ENCODE results near the gene RGS14. TPM values are rescaled to one million over a fixed set of nuclear protein-coding genes. Genes with fewer than 3 reads are reported as not detected.

The RGS14 gene
- total RNA-seq, 4 donors from 2014 or later, result 19.4 to 41.0 (median 23.3) TPM

GRCh38 chr5:177385720-177386119 is 28.0 kb downstream of the RGS14 start:
- DNase-seq, result no peak
- H3K27ac ChIP-seq, result no peak overlapping the region

GRCh38 chr5:177386542-177386941 is 28.8 kb downstream of the RGS14 start:
- no peak for TF ChIP-seq CTCF (IDR thresholded peaks at IDR 0.05)
- no peak for TF ChIP-seq POLR2A (IDR thresholded peaks at IDR 0.05)
- no peak overlapping the region for H3K27ac ChIP-seq
- H3K36me3 ChIP-seq, result no peaks in the 10 kb centered on the region
- H3K27me3 ChIP-seq, result no peaks in the 10 kb centered on the region
- H3K9me3 ChIP-seq, result no peaks in the 10 kb centered on the region
- no peak overlapping the region for H3K4me3 ChIP-seq
- DNase-seq, result no peak
- H3K4me1 ChIP-seq, result peaks cover 0 to 29% (median 21%) of the 10 kb centered on the region in 4 donors

More at GRCh38 chr5:177385720-177386119, 28.0 kb downstream of the RGS14 start:
- Histone ChIP-seq H3K4me3 (no peak overlapping the region), H3K36me3 (no peaks in the 10 kb centered on the region), H3K4me1 (peaks cover 0 to 28% (median 19%) of the 10 kb centered on the region in 4 donors), H3K9me3 (no peaks in the 10 kb centered on the region), H3K27me3 (no peaks in the 10 kb centered on the region)
- TF ChIP-seq CTCF (IDR thresholded peaks at IDR 0.05) (no peak), POLR2A (IDR thresholded peaks at IDR 0.05) (no peak)

GRCh38 chr5:177387405-177387804 is 29.7 kb downstream of the RGS14 start:
- TF ChIP-seq POLR2A (IDR thresholded peaks at IDR 0.05) (no peak), CTCF (IDR thresholded peaks at IDR 0.05) (no peak)
- no peaks in the 10 kb centered on the region for H3K9me3 ChIP-seq
- DNase-seq, result no peak

GRCh38 chr5:177388521-177389052 is 30.9 kb downstream of the RGS14 start:
- H3K27me3 ChIP-seq, result no peaks in the 10 kb centered on the region
- H3K9me3 ChIP-seq, result no peaks in the 10 kb centered on the region
- H3K36me3 ChIP-seq, result no peaks in the 10 kb centered on the region
- peaks cover 0 to 29% (median 21%) of the 10 kb centered on the region in 4 donors for H3K4me1 ChIP-seq
- TF ChIP-seq CTCF (IDR thresholded peaks at IDR 0.05) (no peak), POLR2A (IDR thresholded peaks at IDR 0.05) (no peak)
- H3K27ac ChIP-seq, result peak overlapping the region; percentile 32 to 74 (median 54)
- no peak overlapping the region for H3K4me3 ChIP-seq
- no peak for DNase-seq

More at GRCh38 chr5:177387405-177387804, 29.7 kb downstream of the RGS14 start:
- H3K4me3 ChIP-seq, result no peak overlapping the region
- H3K27me3 ChIP-seq, result no peaks in the 10 kb centered on the region
- H3K36me3 ChIP-seq, result no peaks in the 10 kb centered on the region
- H3K4me1 ChIP-seq, result peaks cover 0 to 29% (median 21%) of the 10 kb centered on the region in 4 donors
- peak overlapping the region in 1 of 4 donors; percentile 74 for H3K27ac ChIP-seq

GRCh38 chr5:177389241-177390169 is 31.8 kb downstream of the RGS14 start:
- Histone ChIP-seq H3K36me3 (no peaks in the 10 kb centered on the region), H3K27ac (peak overlapping the region; percentile 32 to 74 (median 54)), H3K4me3 (no peak overlapping the region), H3K9me3 (no peaks in the 10 kb centered on the region), H3K27me3 (no peaks in the 10 kb centered on the region), H3K4me1 (peaks cover 0 to 29% (median 21%) of the 10 kb centered on the region in 4 donors)
- DNase-seq, result peak in 2 of 3 donors; percentile 57 to 70
- TF ChIP-seq POLR2A (IDR thresholded peaks at IDR 0.05) (no peak), CTCF (IDR thresholded peaks at IDR 0.05) (peak in 1 of 6 experiments; percentile 2)
